ENCODE data around the gene KRT17. TPM values are rescaled to one million over a fixed set of nuclear protein-coding genes. Genes with fewer than 3 reads are reported as not detected.
A peak's percentile ranks its signal among the peaks of the same experiment; 100 is the strongest.

KRT17 gene
- total RNA-seq, 1 donor from 2014 or later: 258 TPM

- H3K27me3 Mint-ChIP-seq (ENCODE audit: low read depth): no peaks in the 10 kb centered on the region
- peaks cover 9% of the 10 kb centered on the region for H3K4me1 Mint-ChIP-seq (ENCODE audit: low read depth)
- no peaks in the 10 kb centered on the region for H3K36me3 Mint-ChIP-seq (ENCODE audit: low read depth)
- TF ChIP-seq CTCF (IDR thresholded peaks at IDR 0.05): no peak
- H3K9me3 Mint-ChIP-seq (ENCODE audit: low read depth): no peaks in the 10 kb centered on the region
- DNase-seq (ENCODE audit: low spot score): no peak
- no peak overlapping the region for H3K4me3 Mint-ChIP-seq (ENCODE audit: unreplicated experiment)
- no peak overlapping the region for H3K27ac Mint-ChIP-seq (ENCODE audit: unreplicated experiment)
Observed at GRCh38 chr17:41633556-41634199, 9.3 kb upstream of the KRT17 start.

GRCh38 chr17:41632482-41633105 lies 8.2 kb upstream of the KRT17 start:
- H3K4me1 Mint-ChIP-seq (ENCODE audit: low read depth): peaks cover 11% of the 10 kb centered on the region
- no peak overlapping the region for H3K27ac Mint-ChIP-seq (ENCODE audit: unreplicated experiment)
- H3K4me3 Mint-ChIP-seq (ENCODE audit: unreplicated experiment): no peak overlapping the region
- no peaks in the 10 kb centered on the region for H3K9me3 Mint-ChIP-seq (ENCODE audit: low read depth)
- DNase-seq (ENCODE audit: low spot score): no peak
- no peaks in the 10 kb centered on the region for H3K27me3 Mint-ChIP-seq (ENCODE audit: low read depth)
- no peak for TF ChIP-seq CTCF (IDR thresholded peaks at IDR 0.05)
- no peaks in the 10 kb centered on the region for H3K36me3 Mint-ChIP-seq (ENCODE audit: low read depth)

- Mint-ChIP-seq H3K4me1 (ENCODE audit: low read depth) (peaks cover 18% of the 10 kb centered on the region), H3K36me3 (ENCODE audit: low read depth) (no peaks in the 10 kb centered on the region), H3K9me3 (ENCODE audit: low read depth) (no peaks in the 10 kb centered on the region), H3K27me3 (ENCODE audit: low read depth) (no peaks in the 10 kb centered on the region), H3K27ac (ENCODE audit: unreplicated experiment) (no peak overlapping the region), H3K4me3 (ENCODE audit: unreplicated experiment) (no peak overlapping the region)
- no peak for TF ChIP-seq CTCF (IDR thresholded peaks at IDR 0.05)
- no peak for DNase-seq (ENCODE audit: low spot score)
Observed at GRCh38 chr17:41631898-41632285, 7.5 kb upstream of the KRT17 start.

- no peak for TF ChIP-seq CTCF (IDR thresholded peaks at IDR 0.05)
- no peaks in the 10 kb centered on the region for H3K9me3 Mint-ChIP-seq (ENCODE audit: low read depth)
- no peak overlapping the region for H3K4me3 Mint-ChIP-seq (ENCODE audit: unreplicated experiment)
- no peak overlapping the region for H3K27ac Mint-ChIP-seq (ENCODE audit: unreplicated experiment)
- H3K36me3 Mint-ChIP-seq (ENCODE audit: low read depth): no peaks in the 10 kb centered on the region
- H3K4me1 Mint-ChIP-seq (ENCODE audit: low read depth): peaks cover 24% of the 10 kb centered on the region
- no peaks in the 10 kb centered on the region for H3K27me3 Mint-ChIP-seq (ENCODE audit: low read depth)
- peak; percentile 22 for DNase-seq (ENCODE audit: low spot score)
Observed at GRCh38 chr17:41631025-41631897, 6.9 kb upstream of the KRT17 start.

Measured in chondrocyte (in vitro differentiated cells).